Gastrocnemius medialis (tissue), 4 donors: ENCODE measurements around the gene IQGAP3.
"Not testable (repeated sequence)": the region's sequence is repeated elsewhere in the genome, so short reads cannot be mapped to it uniquely, and the experiment has no call there.

Source experiments
- POLR2A ChIP-seq, 2 donors: fragments of 450-650 bp; IDR thresholded peaks; one replicate each; pipeline ENCODE4 v1.6.1; 2017; ENCODE audit warnings: antibody characterized with exemption in 2 of 2, mild to moderate bottlenecking in 2 of 2, moderate library complexity in 2 of 2
- TF ChIP-seq, protein P1 (sequence below), 5 experiments: fragments of 450-650 bp in 3 of 5; fragments of 200-600 bp in 2 of 5; sonication (generic) in 2 of 5; IDR thresholded peaks in 4 of 5; conservative IDR thresholded peaks in 1 of 5; 1 replicate in 4 of 5; 2 replicates in 1 of 5; pipeline ENCODE4 v1.5.1; 2016 to 2019; ENCODE audit warnings: antibody characterized with exemption in 5 of 5, mild to moderate bottlenecking in 3 of 5, moderate library complexity in 3 of 5

DNA sequence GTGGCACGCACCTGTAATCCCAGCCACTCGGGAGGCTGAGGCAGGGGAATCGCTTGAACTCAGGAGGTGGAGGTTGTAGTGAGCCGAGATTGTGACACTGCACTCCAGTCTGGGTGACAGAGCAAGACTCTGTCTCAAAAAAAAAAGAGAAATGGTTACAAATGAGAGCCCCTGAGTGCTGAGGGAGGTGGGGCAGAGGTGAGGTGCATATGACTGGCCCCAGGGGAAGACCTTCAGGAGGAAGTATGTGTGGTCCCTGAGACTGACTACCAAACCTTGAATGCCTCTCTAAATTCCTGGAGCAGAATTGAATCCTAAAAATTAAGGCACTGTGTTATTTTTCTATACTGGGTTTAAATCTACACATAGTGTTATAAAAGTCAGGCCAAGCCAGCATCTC is 35.0 kb upstream of the IQGAP3 start:
- TF ChIP-seq, protein P1, sequence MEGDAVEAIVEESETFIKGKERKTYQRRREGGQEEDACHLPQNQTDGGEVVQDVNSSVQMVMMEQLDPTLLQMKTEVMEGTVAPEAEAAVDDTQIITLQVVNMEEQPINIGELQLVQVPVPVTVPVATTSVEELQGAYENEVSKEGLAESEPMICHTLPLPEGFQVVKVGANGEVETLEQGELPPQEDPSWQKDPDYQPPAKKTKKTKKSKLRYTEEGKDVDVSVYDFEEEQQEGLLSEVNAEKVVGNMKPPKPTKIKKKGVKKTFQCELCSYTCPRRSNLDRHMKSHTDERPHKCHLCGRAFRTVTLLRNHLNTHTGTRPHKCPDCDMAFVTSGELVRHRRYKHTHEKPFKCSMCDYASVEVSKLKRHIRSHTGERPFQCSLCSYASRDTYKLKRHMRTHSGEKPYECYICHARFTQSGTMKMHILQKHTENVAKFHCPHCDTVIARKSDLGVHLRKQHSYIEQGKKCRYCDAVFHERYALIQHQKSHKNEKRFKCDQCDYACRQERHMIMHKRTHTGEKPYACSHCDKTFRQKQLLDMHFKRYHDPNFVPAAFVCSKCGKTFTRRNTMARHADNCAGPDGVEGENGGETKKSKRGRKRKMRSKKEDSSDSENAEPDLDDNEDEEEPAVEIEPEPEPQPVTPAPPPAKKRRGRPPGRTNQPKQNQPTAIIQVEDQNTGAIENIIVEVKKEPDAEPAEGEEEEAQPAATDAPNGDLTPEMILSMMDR (IDR thresholded peaks at IDR 0.05 in 4 of 5, conservative IDR thresholded peaks at IDR 0.05 in 1 of 5), result not testable (repeated sequence)
- not testable (repeated sequence) for TF ChIP-seq POLR2A (IDR thresholded peaks at IDR 0.05)
